ENCODE results near the gene FANCI. TPM values are rescaled to one million over a fixed set of nuclear protein-coding genes. Genes with fewer than 3 reads are reported as not detected.

FANCI gene
- total RNA-seq, 2 donors from 2014 or later, result 94.5 to 173 TPM

- Mint-ChIP-seq H3K4me1 (no peaks in the 10 kb centered on the region), H3K27me3 (ENCODE audit: insufficient read depth) (peaks cover 60% of the 10 kb centered on the region), H3K27ac (no peak overlapping the region), H3K36me3 (ENCODE audit: low read depth) (no peaks in the 10 kb centered on the region), H3K9me3 (no peaks in the 10 kb centered on the region), H3K4me3 (no peak overlapping the region)
- Histone ChIP-seq H3K27ac (ENCODE audit: low read depth, low read length) (no peak overlapping the region), H3K4me1 (ENCODE audit: control insufficient read depth, insufficient read depth, low read length) (peaks cover 10% of the 10 kb centered on the region), H3K36me3 (ENCODE audit: control insufficient read depth, insufficient read depth, low read length) (no peaks in the 10 kb centered on the region), H3K9ac (ENCODE audit: extremely low read depth, low read length, poor library complexity, severe bottlenecking) (no peak overlapping the region), H3K4me3 (ENCODE audit: low read length) (no peak overlapping the region), H3K9me3 (ENCODE audit: control insufficient read depth, low read length) (no peaks in the 10 kb centered on the region), H3K27me3 (ENCODE audit: control insufficient read depth, insufficient read depth, low read length, poor library complexity, severe bottlenecking) (peaks cover 48% of the 10 kb centered on the region)
- 86 to 97% methylated on average over 4 to 5 of the region's 5 CpGs for WGBS, 2 experiments (ENCODE audit: insufficient coverage in 1 of 2, insufficient read length in 1 of 2)
- DNase-seq, result no peak
- TF ChIP-seq, protein P1, sequence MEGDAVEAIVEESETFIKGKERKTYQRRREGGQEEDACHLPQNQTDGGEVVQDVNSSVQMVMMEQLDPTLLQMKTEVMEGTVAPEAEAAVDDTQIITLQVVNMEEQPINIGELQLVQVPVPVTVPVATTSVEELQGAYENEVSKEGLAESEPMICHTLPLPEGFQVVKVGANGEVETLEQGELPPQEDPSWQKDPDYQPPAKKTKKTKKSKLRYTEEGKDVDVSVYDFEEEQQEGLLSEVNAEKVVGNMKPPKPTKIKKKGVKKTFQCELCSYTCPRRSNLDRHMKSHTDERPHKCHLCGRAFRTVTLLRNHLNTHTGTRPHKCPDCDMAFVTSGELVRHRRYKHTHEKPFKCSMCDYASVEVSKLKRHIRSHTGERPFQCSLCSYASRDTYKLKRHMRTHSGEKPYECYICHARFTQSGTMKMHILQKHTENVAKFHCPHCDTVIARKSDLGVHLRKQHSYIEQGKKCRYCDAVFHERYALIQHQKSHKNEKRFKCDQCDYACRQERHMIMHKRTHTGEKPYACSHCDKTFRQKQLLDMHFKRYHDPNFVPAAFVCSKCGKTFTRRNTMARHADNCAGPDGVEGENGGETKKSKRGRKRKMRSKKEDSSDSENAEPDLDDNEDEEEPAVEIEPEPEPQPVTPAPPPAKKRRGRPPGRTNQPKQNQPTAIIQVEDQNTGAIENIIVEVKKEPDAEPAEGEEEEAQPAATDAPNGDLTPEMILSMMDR (conservative IDR thresholded peaks at IDR 0.05), result no peak
Measured at GRCh38 chr15:89349206-89349558, 105.4 kb downstream of the FANCI start.

- H3K4me1 Mint-ChIP-seq, result no peaks in the 10 kb centered on the region
- no peaks in the 10 kb centered on the region for H3K9me3 Mint-ChIP-seq
- no peaks in the 10 kb centered on the region for H3K4me1 ChIP-seq (ENCODE audit: control insufficient read depth, insufficient read depth, low read length)
- no peak for DNase-seq
- H3K27me3 ChIP-seq (ENCODE audit: control insufficient read depth, insufficient read depth, low read length, poor library complexity, severe bottlenecking), result peaks cover 80% of the 10 kb centered on the region
- no peak overlapping the region for H3K9ac ChIP-seq (ENCODE audit: extremely low read depth, low read length, poor library complexity, severe bottlenecking)
- no peak overlapping the region for H3K4me3 Mint-ChIP-seq
- TF ChIP-seq, protein P1 (conservative IDR thresholded peaks at IDR 0.05), result no peak
- H3K36me3 Mint-ChIP-seq (ENCODE audit: low read depth), result no peaks in the 10 kb centered on the region
- H3K27ac ChIP-seq (ENCODE audit: low read depth, low read length), result no peak overlapping the region
- peaks cover 83% of the 10 kb centered on the region for H3K27me3 Mint-ChIP-seq (ENCODE audit: insufficient read depth)
- no peaks in the 10 kb centered on the region for H3K36me3 ChIP-seq (ENCODE audit: control insufficient read depth, insufficient read depth, low read length)
- WGBS, 2 experiments (ENCODE audit: insufficient coverage in 1 of 2, insufficient read length in 1 of 2), result 84 to 91% methylated on average over 3 to 4 of the region's 4 CpGs
- H3K4me3 ChIP-seq (ENCODE audit: low read length), result no peak overlapping the region
- H3K27ac Mint-ChIP-seq, result no peak overlapping the region
- no peaks in the 10 kb centered on the region for H3K9me3 ChIP-seq (ENCODE audit: control insufficient read depth, low read length)
Measured at GRCh38 chr15:89352476-89352875, 108.7 kb downstream of the FANCI start.

- no peaks in the 10 kb centered on the region for H3K4me1 Mint-ChIP-seq
- no peak overlapping the region for H3K27ac Mint-ChIP-seq
- Histone ChIP-seq H3K27ac (ENCODE audit: low read depth, low read length) (no peak overlapping the region), H3K27me3 (ENCODE audit: control insufficient read depth, insufficient read depth, low read length, poor library complexity, severe bottlenecking) (peaks cover 83% of the 10 kb centered on the region), H3K36me3 (ENCODE audit: control insufficient read depth, insufficient read depth, low read length) (no peaks in the 10 kb centered on the region), H3K9ac (ENCODE audit: extremely low read depth, low read length, poor library complexity, severe bottlenecking) (no peak overlapping the region), H3K4me3 (ENCODE audit: low read length) (no peak overlapping the region), H3K4me1 (ENCODE audit: control insufficient read depth, insufficient read depth, low read length) (no peaks in the 10 kb centered on the region), H3K9me3 (ENCODE audit: control insufficient read depth, low read length) (no peaks in the 10 kb centered on the region)
- no peaks in the 10 kb centered on the region for H3K9me3 Mint-ChIP-seq
- no peak for DNase-seq
- TF ChIP-seq, protein P1 (conservative IDR thresholded peaks at IDR 0.05), result no peak
- no peak overlapping the region for H3K4me3 Mint-ChIP-seq
- 85% methylated on average over 2 of the region's 2 CpGs; no CpG with 5 or more reads in 1 of the 2 experiments for WGBS, 2 experiments (ENCODE audit: insufficient coverage in 1 of 2, insufficient read length in 1 of 2)
- peaks cover 89% of the 10 kb centered on the region for H3K27me3 Mint-ChIP-seq (ENCODE audit: insufficient read depth)
- no peaks in the 10 kb centered on the region for H3K36me3 Mint-ChIP-seq (ENCODE audit: low read depth)
Measured at GRCh38 chr15:89353991-89354390, 110.2 kb downstream of the FANCI start.

Data from endodermal cell (in vitro differentiated cells).